ENCODE measurements around the gene PHKA2.

Gene PHKA2

GRCh38 chrX:18887177-18887824 is 96.6 kb downstream of the PHKA2 start:
- H3K27me3 Mint-ChIP-seq (ENCODE audit: low read depth), result peaks cover 8% of the 10 kb centered on the region
- peak overlapping the region; percentile 79 to 81 (median 80) for H3K4me3 Mint-ChIP-seq
- H3K36me3 Mint-ChIP-seq (ENCODE audit: low read depth), result no peaks in the 10 kb centered on the region
- TF ChIP-seq, protein P1, sequence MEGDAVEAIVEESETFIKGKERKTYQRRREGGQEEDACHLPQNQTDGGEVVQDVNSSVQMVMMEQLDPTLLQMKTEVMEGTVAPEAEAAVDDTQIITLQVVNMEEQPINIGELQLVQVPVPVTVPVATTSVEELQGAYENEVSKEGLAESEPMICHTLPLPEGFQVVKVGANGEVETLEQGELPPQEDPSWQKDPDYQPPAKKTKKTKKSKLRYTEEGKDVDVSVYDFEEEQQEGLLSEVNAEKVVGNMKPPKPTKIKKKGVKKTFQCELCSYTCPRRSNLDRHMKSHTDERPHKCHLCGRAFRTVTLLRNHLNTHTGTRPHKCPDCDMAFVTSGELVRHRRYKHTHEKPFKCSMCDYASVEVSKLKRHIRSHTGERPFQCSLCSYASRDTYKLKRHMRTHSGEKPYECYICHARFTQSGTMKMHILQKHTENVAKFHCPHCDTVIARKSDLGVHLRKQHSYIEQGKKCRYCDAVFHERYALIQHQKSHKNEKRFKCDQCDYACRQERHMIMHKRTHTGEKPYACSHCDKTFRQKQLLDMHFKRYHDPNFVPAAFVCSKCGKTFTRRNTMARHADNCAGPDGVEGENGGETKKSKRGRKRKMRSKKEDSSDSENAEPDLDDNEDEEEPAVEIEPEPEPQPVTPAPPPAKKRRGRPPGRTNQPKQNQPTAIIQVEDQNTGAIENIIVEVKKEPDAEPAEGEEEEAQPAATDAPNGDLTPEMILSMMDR (IDR thresholded peaks at IDR 0.05; ENCODE audit: unreplicated experiment in 3 of 3), result no peak
- H3K27ac Mint-ChIP-seq, result peak overlapping the region; percentile 44 to 86 (median 81)
- peaks cover 8% of the 10 kb centered on the region for H3K9me3 Mint-ChIP-seq
- H3K4me1 Mint-ChIP-seq, result peaks cover 29% of the 10 kb centered on the region

- Mint-ChIP-seq H3K9me3 (peaks cover 8% of the 10 kb centered on the region), H3K4me1 (peaks cover 29% of the 10 kb centered on the region), H3K36me3 (ENCODE audit: low read depth) (no peaks in the 10 kb centered on the region), H3K27ac (peak overlapping the region; percentile 44 to 81 (median 76)), H3K27me3 (ENCODE audit: low read depth) (peaks cover 8% of the 10 kb centered on the region), H3K4me3 (peak overlapping the region; percentile 79 to 81 (median 80))
- TF ChIP-seq, protein P1 (IDR thresholded peaks at IDR 0.05; ENCODE audit: unreplicated experiment in 3 of 3), result peak; percentile 31 to 44 (median 41)
These were observed 97.4 kb downstream of the PHKA2 start for GRCh38 chrX:18886344-18887161.

GRCh38 chrX:18886005-18886343 is 97.9 kb downstream of the PHKA2 start:
- Mint-ChIP-seq H3K36me3 (ENCODE audit: low read depth) (no peaks in the 10 kb centered on the region), H3K9me3 (peaks cover 8% of the 10 kb centered on the region), H3K4me1 (peaks cover 29% of the 10 kb centered on the region), H3K27me3 (ENCODE audit: low read depth) (peaks cover 4% of the 10 kb centered on the region), H3K27ac (peak overlapping the region; percentile 44 to 81 (median 76)), H3K4me3 (peak overlapping the region; percentile 79 to 81 (median 80))
- TF ChIP-seq, protein P1 (IDR thresholded peaks at IDR 0.05; ENCODE audit: unreplicated experiment in 3 of 3), result no peak

GRCh38 chrX:18885328-18886004 is 98.4 kb downstream of the PHKA2 start:
- Mint-ChIP-seq H3K4me1 (peaks cover 29% of the 10 kb centered on the region), H3K27me3 (ENCODE audit: low read depth) (peaks cover 4% of the 10 kb centered on the region), H3K36me3 (ENCODE audit: low read depth) (no peaks in the 10 kb centered on the region), H3K4me3 (peak overlapping the region; percentile 57 to 81 (median 80)), H3K27ac (peak overlapping the region in 1 of 3 experiments; percentile 58), H3K9me3 (peaks cover 8% of the 10 kb centered on the region)
- TF ChIP-seq, protein P1 (IDR thresholded peaks at IDR 0.05; ENCODE audit: unreplicated experiment in 3 of 3), result no peak

GRCh38 chrX:18884916-18885315 is 99.0 kb downstream of the PHKA2 start:
- Mint-ChIP-seq H3K36me3 (ENCODE audit: low read depth) (no peaks in the 10 kb centered on the region), H3K27me3 (ENCODE audit: low read depth) (peaks cover 4% of the 10 kb centered on the region), H3K4me3 (no peak overlapping the region), H3K27ac (no peak overlapping the region), H3K4me1 (peaks cover 29% of the 10 kb centered on the region), H3K9me3 (peaks cover 8% of the 10 kb centered on the region)
- TF ChIP-seq, protein P1 (IDR thresholded peaks at IDR 0.05; ENCODE audit: unreplicated experiment in 3 of 3), result no peak

Data from nephron (organoid).